ENCODE measurements around the gene NFYC. TPM values are rescaled to one million over a fixed set of nuclear protein-coding genes. Genes with fewer than 3 reads are reported as not detected.
A peak's percentile ranks its signal among the peaks of the same experiment; 100 is the strongest.

Gene NFYC
- total RNA-seq, 2 experiments from 2014 or later, result 65.0 to 66.6 TPM

DNA sequence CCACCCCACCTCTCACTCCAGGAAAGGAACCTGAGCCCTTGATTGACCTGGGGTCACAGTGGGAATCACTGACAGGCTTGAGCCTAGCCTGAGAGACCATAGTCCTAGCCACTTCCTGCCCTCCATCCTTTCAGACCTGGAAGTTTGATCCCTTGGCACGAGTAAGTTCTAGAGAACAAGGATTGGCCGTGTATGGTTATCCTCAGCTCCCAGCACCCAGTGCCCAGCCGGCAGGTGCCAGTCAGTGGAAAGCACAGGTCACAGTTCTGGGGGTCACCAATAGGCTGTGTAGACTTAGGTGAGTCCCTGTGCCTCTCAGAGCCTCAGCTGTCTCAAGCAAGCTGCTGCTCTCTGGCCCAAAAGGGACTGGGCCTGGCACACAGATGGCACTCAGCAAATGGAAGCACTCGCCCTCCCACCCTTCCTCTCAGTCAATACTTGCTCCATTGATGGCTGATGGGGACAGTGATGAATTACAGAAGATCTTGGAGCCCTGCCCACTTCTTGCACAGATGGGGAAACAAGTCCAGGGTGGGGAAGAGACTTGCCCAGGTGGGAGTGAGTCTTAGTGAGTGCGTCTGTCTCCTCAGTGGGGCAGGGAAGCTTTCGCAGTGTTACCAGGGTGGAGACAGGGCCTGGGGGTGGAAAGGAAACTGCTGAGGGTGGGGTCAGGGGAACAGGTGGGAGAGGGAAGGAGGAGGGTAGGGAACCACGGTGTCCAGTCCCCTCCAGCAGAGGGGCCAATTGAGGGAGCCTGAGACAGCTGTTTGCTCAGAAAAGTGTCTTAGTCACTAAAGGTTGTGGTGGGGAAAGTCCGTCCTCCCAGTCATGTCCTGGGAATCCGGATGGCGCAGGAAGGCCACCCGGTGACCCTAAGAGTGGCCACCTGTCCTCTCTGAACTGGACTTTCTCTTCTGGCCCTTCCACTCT lies 89.4 kb downstream of the NFYC start:
- POLR2A ChIA-PET, result interaction anchor here (0.8 to 2.1 kb wide), 4 partner anchors 14 to 168 kb away, joined by 3 to 10 read pairs (median 4); no protein-coding TSS in a partner anchor
- Mint-ChIP-seq H3K27ac (no peak overlapping the region), H3K36me3 (peaks cover 23% of the 10 kb centered on the region), H3K9me3 (peaks cover 2% of the 10 kb centered on the region), H3K27me3 (peaks cover 34% of the 10 kb centered on the region), H3K4me1 (peaks cover 21% of the 10 kb centered on the region), H3K4me3 (no peak overlapping the region)
- DNase-seq, result no peak
- no peak for ATAC-seq (ENCODE audit: low read depth)

DNA sequence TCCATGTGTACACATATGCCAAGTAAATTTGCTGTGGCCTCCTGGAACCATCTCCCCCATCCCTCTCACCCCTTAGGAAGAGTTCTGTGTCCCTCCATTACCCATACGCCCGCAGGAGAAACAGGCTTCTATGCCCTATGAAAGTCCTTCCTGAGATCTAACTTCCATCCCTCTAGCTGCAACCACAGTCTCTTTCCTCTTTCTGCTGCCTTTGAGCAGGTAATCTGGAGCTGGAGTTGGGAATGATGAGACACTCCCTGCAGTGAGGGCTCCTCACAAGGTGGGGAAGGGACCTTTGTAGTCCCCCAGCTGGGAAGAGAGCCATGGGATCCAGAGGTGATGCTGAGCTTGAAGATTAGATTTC lies 90.1 kb downstream of the NFYC start:
- peaks cover under 1% of the 10 kb centered on the region for H3K9me3 Mint-ChIP-seq
- DNase-seq, result no peak
- ATAC-seq (ENCODE audit: low read depth), result no peak

DNA sequence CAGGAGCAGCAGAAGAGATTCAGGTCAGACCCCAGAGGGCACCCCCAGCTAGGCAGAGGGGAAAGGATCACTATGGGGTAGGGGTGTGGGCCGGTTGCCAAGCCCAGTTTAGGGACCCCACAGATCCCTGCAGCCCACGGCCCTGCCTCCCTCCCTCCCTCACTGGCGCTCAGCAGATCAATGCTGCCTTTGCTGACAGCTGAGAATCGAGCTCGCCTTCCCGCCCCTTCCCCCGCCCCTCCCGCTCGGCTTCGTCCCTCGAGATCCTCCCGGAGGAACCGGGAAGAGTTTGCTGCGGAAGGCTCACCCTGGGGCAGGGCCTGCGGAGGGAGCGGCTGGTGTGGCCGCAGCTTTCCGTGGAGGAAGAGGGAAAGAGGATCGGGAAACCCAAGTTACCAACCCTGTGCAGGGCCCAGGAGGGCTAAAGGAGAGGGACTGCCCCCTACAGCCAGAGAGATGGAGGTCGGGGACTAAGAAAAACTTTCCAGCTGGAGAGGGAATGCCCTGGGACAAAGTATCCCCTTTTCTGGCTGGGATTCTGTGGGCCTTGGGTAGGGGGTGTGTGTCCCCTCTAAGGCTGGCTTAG lies 91.0 kb downstream of the NFYC start:
- H3K4me1 Mint-ChIP-seq, result peaks cover 28% of the 10 kb centered on the region
- no peaks in the 10 kb centered on the region for H3K9me3 Mint-ChIP-seq
- H3K4me3 Mint-ChIP-seq, result no peak overlapping the region
- H3K36me3 Mint-ChIP-seq, result peaks cover 9% of the 10 kb centered on the region
- POLR2A ChIA-PET, result interaction anchor here (0.5 to 1.0 kb wide), 3 partner anchors 8 to 331 kb away, joined by 3 read pairs; no protein-coding TSS in a partner anchor
- H3K27me3 Mint-ChIP-seq, result peaks cover 34% of the 10 kb centered on the region
- ATAC-seq (ENCODE audit: low read depth) (no peak), DNase-seq (no peak)
- H3K27ac Mint-ChIP-seq, result no peak overlapping the region

More for the DNA sequence above, 90.1 kb downstream of the NFYC start:
- Mint-ChIP-seq H3K4me3 (no peak overlapping the region), H3K4me1 (peaks cover 24% of the 10 kb centered on the region), H3K36me3 (peaks cover 18% of the 10 kb centered on the region), H3K27me3 (peaks cover 34% of the 10 kb centered on the region), H3K27ac (peak overlapping the region; percentile 13)
- POLR2A ChIA-PET, result interaction anchor here (2.1 kb wide), 1 partner anchor 13 kb away, joined by 10 read pairs; no protein-coding TSS in a partner anchor

DNA sequence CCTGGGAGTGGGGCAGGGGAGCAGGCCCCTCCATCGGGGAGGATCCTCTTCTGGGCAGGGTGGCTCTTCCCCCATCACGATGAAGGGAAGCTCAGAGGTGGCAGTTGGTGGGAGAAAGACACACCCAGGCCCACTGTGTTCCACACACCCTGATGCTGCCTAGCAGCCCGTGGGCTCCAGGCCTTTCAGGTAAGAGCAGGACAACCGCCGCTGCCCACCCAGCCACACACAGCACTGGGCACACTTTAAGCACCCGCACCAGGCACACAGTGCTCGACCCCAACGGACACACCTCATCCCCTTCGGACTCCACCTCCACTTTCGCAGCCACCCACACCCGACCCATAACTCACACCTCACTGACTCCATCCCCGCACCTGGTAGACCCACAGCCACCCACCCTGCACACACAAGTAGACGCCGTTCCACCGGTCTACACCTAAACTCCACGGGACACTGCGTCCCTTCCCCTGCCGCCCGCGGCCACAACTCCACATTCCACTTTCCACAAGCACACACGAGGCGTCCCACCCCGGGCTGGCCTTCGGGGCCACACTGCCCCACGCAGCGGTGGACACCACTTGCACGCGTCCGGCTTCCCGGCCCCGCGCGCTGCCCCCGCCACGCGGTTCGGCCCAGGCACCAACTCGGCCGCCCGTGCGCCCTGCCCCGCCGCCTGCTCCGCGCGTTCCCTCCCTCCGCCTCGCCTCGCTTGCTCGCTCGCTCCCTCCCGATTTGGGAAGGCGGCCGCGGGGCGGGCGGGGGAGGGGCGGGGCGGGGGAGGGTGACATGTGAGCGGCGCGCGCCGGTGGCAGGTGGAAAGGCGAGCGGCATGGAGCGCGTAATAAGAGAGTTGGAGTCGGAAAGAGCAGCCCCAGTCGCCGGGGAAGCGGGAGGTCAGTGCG lies 91.7 kb downstream of the NFYC start, which contains the start of gene KCNQ4:
TSS of gene KCNQ4 (plus strand) at position 787 of the 905 bp plus-strand sequence. CDS start 307 bp downstream, outside the sequence.
- peak within 1 kb of the TSS; percentile 76 for H3K4me3 Mint-ChIP-seq
- no peaks in the 10 kb centered on the region for H3K9me3 Mint-ChIP-seq
- POLR2A ChIA-PET, result interaction anchor here (0.6 to 1.0 kb wide), 2 partner anchors 9 to 99 kb away, joined by 3 read pairs; no protein-coding TSS in a partner anchor
- H3K4me1 Mint-ChIP-seq, result peaks cover 28% of the 10 kb centered on the region
- peaks cover 6% of the 10 kb centered on the region for H3K36me3 Mint-ChIP-seq
- ATAC-seq (ENCODE audit: low read depth) (peak; percentile 38), DNase-seq (peak; percentile 56)
- peaks cover 34% of the 10 kb centered on the region for H3K27me3 Mint-ChIP-seq
- H3K27ac Mint-ChIP-seq, result peak within 1 kb of the TSS; percentile 38

DNA sequence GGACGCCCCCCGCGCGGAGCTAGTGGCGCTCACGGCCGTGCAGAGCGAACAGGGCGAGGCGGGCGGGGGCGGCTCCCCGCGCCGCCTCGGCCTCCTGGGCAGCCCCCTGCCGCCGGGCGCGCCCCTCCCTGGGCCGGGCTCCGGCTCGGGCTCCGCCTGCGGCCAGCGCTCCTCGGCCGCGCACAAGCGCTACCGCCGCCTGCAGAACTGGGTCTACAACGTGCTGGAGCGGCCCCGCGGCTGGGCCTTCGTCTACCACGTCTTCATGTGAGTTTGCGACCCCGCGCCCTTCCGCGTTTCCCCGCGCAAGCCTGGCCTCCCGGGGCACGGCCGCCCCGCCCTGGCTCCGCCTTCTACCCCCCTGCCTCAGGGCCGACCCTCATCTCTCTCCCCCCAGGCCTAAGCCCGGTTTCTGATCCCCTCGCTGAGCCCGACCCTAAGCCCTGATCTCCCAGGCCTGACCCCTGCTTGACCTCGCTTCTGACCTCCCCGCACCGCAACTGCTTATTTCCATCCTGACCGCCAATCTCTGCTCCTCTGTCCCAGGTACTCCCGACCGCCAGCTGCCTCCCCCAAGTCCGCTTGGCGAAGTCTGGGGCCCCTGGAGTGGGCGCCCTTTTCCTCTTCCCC lies 92.8 kb downstream of the NFYC start:
- POLR2A ChIA-PET, result interaction anchor here (0.8 kb wide), 1 partner anchor 11 kb away, joined by 3 read pairs; no protein-coding TSS in a partner anchor
- Mint-ChIP-seq H3K9me3 (no peaks in the 10 kb centered on the region), H3K4me3 (peak overlapping the region; percentile 68), H3K27ac (no peak overlapping the region), H3K27me3 (peaks cover 34% of the 10 kb centered on the region), H3K36me3 (peaks cover 4% of the 10 kb centered on the region), H3K4me1 (peaks cover 22% of the 10 kb centered on the region)
- ATAC-seq (ENCODE audit: low read depth), result peak; percentile 16
- no peak for DNase-seq

DNA sequence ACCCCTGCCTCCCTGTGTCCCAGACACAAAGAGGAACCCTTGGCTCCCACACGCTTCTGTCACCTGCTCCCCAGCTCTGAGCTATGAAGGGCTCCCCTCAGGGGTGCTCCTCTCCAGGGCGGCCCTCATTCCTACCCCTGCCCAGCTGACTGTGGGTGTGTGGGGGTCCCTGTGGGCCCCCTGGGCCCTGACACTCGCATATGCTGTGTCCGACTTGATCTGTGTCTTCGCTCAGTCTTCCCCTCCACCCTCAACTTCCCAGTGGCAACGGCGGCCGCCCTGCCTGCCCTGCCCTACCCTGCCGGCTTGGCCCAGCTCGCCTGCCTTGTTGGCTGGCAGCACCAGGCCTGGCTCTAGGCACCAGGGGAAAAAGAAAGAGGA lies 93.3 kb downstream of the NFYC start:
- no peaks in the 10 kb centered on the region for H3K9me3 Mint-ChIP-seq
- ATAC-seq (ENCODE audit: low read depth), result no peak
- no peak for DNase-seq
- peak overlapping the region; percentile 68 for H3K4me3 Mint-ChIP-seq
- H3K27ac Mint-ChIP-seq, result no peak overlapping the region
- H3K4me1 Mint-ChIP-seq, result peaks cover 20% of the 10 kb centered on the region
- peaks cover 2% of the 10 kb centered on the region for H3K36me3 Mint-ChIP-seq
- POLR2A ChIA-PET, result interaction anchor here (0.8 kb wide), 1 partner anchor 11 kb away, joined by 3 read pairs; no protein-coding TSS in a partner anchor
- H3K27me3 Mint-ChIP-seq, result peaks cover 34% of the 10 kb centered on the region

DNA sequence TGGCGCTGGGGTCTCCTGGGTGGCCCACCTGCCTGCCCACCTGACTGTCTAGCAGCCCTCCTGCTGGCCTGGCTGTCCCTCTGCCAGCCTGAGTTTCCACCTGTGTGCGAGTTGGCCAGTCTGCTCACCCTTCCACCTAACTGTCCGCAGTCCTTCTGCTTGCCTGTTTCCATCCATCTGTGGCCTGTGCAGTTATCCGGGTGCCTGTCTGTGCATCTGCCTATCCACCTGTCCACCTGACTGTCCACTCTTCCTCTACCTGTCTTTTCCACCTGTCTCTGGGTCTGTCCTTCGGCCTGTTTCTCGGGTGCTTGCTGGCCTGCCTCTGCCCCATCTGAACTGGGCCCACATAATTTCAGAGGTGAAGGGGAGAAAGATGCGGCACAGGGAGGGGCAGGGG lies 93.9 kb downstream of the NFYC start:
- Mint-ChIP-seq H3K9me3 (no peaks in the 10 kb centered on the region), H3K4me1 (peaks cover 17% of the 10 kb centered on the region), H3K36me3 (peaks cover 2% of the 10 kb centered on the region), H3K4me3 (peak overlapping the region; percentile 68), H3K27me3 (peaks cover 34% of the 10 kb centered on the region), H3K27ac (no peak overlapping the region)
- DNase-seq (no peak), ATAC-seq (ENCODE audit: low read depth) (no peak)
- POLR2A ChIA-PET, result no interaction called here

DNA sequence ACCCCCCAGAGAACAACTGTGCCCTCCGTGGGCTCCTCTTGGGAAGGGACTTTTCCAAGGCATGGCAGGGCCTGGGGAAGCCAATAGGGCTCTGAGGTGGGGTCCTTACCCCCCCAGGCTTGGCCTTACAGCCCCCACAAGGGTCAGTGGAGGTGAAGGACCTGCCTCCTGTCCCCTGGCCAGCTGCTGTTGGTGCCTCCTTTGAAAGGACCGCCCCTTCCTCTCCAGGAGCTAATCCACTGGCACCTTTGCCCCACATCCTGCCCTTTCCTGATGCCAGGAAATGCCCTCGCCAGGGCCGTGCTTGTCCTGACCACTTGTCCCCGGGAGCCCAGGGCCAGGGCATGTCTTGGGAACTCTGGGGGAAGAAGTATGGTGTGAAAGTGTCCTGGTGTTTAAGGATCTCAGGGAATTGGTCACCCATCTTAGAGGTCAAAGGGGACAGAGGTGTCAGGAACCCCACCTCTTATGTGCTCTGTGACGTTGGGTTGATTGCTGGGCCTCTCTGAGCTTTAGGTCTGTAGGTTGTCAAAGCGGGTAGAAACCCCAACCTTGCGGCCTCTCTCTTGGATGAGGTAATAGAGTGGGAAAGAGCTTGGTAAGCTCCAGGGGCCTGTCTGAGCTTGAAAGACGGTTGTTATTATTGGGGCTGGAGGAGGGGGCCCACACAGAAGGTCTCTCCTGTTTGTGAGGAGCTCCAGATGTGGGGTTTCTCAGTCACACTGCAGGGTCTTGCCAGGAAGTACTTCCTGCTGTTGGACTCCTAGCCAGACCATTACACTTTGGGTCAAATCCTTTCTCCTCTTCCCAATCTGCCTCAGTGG lies 94.9 kb downstream of the NFYC start:
- H3K27me3 Mint-ChIP-seq, result peaks cover 34% of the 10 kb centered on the region
- peaks cover 2% of the 10 kb centered on the region for H3K36me3 Mint-ChIP-seq
- H3K27ac Mint-ChIP-seq, result no peak overlapping the region
- peaks cover 12% of the 10 kb centered on the region for H3K4me1 Mint-ChIP-seq
- no peaks in the 10 kb centered on the region for H3K9me3 Mint-ChIP-seq
- DNase-seq (no peak), ATAC-seq (ENCODE audit: low read depth) (no peak)
- H3K4me3 Mint-ChIP-seq, result no peak overlapping the region
- POLR2A ChIA-PET, result interaction anchor here (1.6 to 2.3 kb wide), 2 partner anchors 10 to 58 kb away, joined by 4 to 15 read pairs; no protein-coding TSS in a partner anchor

DNA sequence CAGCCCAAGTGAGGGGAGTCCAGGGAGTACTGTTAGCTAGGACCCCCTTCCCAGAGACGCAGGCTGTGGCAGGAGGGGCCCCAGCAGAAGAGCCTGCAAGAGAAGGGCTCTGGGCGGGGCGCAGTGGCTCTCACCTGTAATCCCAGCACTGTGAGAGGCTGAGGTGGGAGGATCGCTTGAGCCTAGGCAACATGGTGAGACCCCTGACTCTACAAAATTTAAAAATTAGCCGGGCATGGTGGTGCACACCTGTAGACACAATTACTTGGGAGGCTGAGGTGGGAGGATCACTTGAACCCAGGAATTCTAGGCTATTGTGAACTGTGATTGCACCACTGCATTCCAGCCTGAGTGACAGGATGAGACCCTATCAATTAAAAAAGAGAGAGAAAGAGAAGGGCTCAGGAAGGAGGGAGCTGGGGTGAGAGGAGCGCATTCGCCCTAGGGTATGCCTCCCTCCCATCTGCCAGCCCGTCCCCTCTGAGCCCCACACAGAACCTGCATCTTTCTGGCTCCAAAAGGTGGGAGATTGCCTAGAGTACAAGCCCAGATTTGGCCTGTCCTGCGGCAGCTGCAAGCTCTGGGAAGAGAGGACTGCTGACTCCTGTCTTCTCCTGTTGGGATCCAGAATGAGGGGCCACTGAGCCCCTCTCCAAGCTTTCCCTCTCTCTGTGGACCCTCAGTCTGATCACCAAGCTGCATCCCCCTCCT lies 95.6 kb downstream of the NFYC start:
- POLR2A ChIA-PET, result interaction anchor here (1.6 to 2.3 kb wide), 2 partner anchors 9 to 58 kb away, joined by 4 to 15 read pairs; no protein-coding TSS in a partner anchor
- no peak for ATAC-seq (ENCODE audit: low read depth)
- H3K4me3 Mint-ChIP-seq, result no peak overlapping the region
- peaks cover 28% of the 10 kb centered on the region for H3K27me3 Mint-ChIP-seq
- no peak for DNase-seq
- H3K9me3 Mint-ChIP-seq, result no peaks in the 10 kb centered on the region
- H3K36me3 Mint-ChIP-seq, result peaks cover 2% of the 10 kb centered on the region
- H3K4me1 Mint-ChIP-seq, result peaks cover 12% of the 10 kb centered on the region
- peak overlapping the region; percentile 4 for H3K27ac Mint-ChIP-seq

DNA sequence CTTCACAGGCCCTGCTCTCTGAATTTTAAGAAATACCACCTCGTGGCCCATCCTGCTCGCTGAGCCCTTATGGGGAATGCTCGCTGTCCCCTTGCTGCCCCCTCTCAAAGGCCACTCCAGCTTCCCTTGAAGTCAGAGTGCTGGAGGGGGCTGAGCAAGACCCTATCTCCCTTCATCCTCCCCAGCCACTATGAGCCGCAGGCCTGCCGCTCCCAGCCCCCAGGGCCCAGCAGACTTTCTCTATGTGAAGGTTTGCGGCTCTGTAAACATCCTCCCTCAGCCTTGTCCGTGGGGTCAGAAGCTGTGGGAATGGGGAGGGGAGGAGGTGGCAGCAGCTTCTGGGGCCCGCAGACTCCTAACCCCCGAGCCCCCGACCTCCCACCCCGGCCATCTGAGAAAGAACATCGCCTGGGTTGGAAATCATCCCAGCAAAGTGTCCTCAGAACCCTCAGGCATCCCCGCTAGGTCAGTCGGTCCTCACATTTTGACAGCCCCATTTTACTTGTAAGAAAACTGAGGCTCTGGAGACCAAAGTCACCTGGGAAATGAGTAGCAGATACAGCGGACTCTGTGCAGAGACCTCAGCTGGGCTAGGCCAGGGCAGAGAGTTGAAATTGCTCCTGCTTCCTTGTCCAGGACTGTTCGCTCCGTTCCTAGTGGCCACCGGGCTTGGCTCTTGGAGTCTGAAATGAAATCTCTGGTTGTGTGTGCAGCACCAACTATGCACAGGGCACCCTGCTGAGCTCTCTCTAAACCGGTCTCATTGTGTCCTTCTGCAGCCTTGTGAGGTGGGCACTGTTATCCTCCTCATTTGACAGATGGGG lies 96.4 kb downstream of the NFYC start:
- POLR2A ChIA-PET, result interaction anchor here (0.6 to 2.3 kb wide), 3 partner anchors 8 to 258 kb away, joined by 3 to 15 read pairs (median 4); no protein-coding TSS in a partner anchor
- H3K4me3 Mint-ChIP-seq, result no peak overlapping the region
- H3K36me3 Mint-ChIP-seq, result peaks cover 2% of the 10 kb centered on the region
- peaks cover 20% of the 10 kb centered on the region for H3K27me3 Mint-ChIP-seq
- DNase-seq (no peak), ATAC-seq (ENCODE audit: low read depth) (no peak)
- no peak overlapping the region for H3K27ac Mint-ChIP-seq
- no peaks in the 10 kb centered on the region for H3K9me3 Mint-ChIP-seq
- H3K4me1 Mint-ChIP-seq, result peaks cover 11% of the 10 kb centered on the region

Measured in activated naive CD8-positive, alpha-beta T cell treated with anti-CD3 and anti-CD28 coated beads, Interleukin-2, amount 10 ng/mL, durations not matched to agents 7 days and 5 days (primary cell).